HG03520 (cell line): ENCODE measurements around the gene ZNF146.
"Not testable (repeated sequence)": the region's sequence is repeated elsewhere in the genome, so short reads cannot be mapped to it uniquely, and the experiment has no call there.

Experiments
- ATAC-seq: cut with Tn5 transposase; IDR thresholded peaks from one replicate; pipeline ENCODE4 v1.9.1; 2021; ENCODE audit warnings: mild to moderate bottlenecking, moderate library complexity; ENCODE audit not compliant: unreplicated experiment

The ZNF146 gene

DNA sequence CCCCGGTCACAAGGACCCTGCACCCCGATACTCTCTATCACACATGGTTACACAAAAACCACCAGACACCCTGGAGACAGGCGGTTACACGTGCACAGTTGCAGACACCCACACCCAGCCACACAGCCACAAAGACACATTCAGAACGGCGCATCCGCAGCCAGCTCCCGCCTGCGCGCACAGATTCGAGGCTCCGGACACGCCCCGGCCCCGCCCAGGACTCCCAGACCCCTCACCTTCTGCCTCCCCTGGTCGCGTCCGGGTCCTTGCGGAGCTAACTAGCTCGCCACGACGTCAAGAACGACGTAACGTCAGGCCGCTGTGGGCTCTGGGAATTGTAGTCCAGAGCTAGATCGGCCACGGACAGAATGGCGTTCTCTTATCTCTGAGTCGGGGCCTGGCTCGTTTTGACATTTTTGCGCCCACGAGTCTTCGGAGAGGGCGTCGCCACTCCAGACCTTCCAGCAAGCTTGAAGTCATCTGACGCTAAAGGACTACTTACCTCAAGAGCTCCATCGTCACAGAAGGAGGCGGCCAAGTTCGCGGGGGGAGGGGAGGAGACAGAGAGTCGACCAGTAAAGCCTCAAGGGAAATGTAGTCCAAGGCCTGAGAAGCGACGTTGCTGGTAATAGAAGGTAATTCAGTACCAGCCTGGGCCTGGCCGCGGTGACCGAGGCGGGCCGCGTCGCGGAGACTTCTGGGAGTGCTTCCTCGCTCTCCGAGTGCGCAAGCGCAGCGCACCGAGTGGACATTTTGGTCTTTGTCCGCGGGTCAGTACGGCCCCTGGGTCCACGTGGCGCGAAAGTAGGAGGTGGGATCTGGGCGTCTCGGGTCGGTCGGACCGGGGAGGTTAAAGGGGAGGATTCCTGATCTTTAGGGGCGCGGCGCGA, at the start of gene ZNF146, which contains the start of gene ZNF565:
TSS of gene ZNF146 (plus strand) at position 721 of the 890 bp plus-strand sequence. CDS start 21,335 bp downstream, outside the sequence.
TSS of gene ZNF565 (minus strand) at position 280 of the 890 bp plus-strand sequence. CDS start 12,680 bp downstream, outside the sequence.
- peak; percentile 84 for ATAC-seq

DNA sequence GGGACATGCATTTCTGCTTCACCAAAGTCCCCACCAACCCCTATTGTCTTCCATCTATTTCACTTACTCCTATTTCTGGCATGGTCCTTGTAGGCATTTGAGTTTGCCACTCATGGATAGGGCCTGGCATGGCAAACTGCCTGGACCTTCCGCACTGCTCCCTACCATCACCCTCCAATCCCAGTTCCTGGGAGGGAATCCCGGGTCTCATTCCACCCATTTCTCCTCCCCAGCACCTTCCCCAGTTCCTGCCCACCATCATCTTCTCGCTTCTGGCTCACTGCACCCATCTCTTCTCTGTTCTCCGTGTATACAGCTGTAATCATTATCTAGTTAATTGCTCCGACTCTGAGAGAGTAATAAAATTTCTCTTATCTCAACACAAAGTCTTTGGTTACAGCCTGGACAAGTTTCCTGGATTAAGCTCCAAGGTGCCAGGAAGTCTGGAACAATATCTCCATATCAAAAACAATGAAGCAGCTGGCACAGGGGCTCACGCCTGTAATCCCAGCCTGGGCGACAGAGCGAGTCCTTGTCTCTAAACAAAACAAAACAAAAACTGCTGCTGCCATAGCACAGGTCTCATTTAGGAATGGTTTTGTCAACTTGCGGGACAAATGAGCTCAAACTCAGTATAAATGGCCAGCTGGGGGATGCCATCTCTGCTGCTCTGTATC, 45.7 kb upstream of the ZNF146 start:
- no peak for ATAC-seq

DNA sequence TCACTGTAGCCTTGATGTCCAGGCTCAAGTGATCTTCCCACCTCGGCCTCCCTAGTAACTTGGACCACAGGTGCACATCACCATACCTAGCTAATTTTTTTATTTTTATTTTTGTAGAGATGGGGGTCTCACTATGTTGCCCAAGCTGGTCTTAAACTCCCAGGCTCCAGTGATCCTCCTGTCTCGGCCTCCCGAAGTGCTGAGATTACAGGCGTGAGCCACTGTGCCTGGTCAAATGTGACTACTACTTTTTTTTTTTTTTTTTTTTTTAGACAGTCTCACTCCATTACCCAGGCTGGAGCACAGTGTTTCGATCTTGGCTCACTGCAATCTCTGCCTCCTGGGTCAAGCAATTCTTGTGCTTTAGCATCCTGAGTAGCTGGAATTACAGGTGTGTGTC, 42.1 kb upstream of the ZNF146 start:
- no peak for ATAC-seq

DNA sequence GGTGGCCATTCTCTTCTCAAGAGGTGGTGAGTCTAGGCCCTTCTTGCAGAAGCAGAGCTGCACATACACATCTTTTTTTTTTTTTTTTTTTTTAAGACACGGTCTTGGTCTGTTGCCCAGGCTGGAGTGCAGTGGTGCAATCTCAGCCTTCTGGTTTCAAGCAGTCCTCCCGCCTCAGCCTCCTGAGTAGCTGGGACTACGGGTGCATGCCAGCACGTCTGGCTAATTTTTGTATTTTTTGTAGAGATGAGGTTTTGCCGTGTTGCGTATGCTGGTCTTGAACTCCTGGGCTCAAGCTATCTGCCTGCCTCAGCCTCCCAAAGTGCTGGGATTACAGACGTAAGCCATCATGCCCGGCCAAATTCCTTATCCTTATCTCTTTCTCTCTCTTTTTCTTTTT, 41.1 kb upstream of the ZNF146 start:
- not testable (repeated sequence) for ATAC-seq

DNA sequence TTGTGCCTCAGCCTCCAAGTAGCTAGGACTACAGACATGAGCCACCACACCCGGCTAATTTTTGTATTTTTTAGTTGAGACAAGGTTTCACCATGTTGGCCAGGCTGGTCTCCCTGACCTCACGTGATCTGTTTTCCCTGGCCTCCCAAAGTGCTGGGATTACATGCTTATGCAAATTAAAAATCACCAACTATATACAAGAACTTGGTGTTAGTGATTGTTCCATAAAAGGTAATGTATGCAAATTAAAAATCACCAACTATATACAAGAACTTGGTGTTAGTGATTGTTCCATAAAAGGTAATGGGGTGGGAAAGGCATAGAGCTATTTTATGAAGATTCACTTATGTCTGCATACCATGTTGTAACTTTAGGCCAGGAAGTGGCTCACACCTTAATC, 35.8 kb upstream of the ZNF146 start:
- not testable (repeated sequence) for ATAC-seq

DNA sequence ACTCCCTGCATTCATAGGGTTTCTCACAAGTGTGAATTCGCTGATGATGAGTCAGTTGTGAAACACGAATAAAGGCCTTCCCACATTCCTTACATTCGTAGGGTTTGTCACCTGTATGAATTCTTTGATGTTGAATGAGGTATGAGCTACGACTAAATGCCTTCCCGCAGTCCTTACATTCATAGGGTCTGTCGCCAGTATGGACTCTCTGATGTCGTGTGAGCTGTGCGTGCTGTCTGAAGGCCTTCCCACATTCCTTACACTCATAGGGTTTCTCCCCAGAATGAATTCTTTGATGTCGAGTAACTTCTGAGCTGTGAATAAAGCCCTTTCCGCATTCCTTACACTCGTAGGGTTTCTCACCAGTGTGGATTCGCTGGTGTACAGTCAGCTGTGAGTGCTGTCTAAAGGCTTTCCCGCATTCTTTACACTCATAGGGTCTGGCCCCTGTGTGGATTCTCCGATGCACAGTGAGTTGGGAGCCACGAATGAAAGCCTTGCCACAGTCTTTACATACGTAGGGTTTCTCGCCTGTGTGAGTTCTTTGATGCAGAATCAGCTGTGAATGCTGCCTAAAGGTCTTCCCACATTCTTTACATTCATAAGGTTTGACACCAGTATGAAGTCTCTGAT, 32.2 kb upstream of the ZNF146 start:
- no peak for ATAC-seq

DNA sequence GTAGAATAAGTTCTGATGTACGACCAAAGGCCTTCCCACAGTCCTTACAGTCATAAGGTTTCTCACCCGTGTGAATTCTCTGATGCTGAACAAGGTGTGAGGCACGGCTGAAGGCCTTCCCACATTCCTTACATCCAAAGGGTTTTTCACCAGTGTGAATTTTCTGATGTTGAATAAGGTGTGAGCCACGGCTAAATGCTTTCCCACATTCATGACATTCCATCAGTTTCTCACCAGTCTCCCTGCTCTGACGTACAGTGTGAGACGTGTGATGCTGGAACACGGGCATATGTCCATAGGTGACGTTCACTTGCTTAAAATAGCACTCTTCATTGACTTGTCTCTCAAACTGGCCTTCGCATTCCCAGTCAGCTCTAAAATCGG, 31.7 kb upstream of the ZNF146 start:
- no peak for ATAC-seq

DNA sequence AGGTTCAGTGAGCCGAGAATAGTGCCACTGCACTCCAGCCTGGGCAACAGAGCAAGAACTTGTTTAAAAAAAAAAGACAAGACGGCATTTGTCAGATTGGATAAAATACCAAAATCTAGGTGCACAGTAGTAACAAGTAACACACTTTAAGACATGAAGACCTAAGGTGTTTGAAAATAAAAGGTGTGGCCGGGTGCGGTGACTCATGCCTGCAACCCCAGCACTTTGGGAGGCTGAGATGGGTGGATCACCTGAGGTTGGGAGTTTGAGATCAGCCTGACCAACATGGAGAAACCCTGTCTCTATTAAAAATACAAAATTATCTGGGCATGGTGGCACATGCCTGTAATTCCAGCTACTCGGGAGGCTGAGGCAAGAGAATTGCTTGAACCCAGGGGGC, 28.2 kb upstream of the ZNF146 start:
- ATAC-seq: not testable (repeated sequence)

DNA sequence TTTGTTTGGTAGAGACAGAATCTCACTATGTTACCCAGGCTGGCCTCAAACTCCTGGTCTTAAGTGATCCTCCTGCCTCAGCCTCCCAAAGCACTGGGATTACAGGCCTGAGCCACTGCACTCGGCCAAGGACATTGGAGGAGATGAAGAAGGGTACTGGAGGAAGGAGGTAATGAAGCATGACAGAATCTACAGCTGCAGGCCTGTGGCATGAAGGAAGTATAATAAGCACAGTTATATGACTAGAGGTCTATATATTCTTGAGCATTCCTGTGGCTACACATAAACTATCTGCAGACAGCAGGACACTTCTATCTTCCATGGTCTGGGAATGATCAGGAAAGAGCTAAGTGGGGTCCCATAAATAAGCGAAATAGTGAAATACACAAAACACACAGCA, 18.7 kb upstream of the ZNF146 start:
- no peak for ATAC-seq

DNA sequence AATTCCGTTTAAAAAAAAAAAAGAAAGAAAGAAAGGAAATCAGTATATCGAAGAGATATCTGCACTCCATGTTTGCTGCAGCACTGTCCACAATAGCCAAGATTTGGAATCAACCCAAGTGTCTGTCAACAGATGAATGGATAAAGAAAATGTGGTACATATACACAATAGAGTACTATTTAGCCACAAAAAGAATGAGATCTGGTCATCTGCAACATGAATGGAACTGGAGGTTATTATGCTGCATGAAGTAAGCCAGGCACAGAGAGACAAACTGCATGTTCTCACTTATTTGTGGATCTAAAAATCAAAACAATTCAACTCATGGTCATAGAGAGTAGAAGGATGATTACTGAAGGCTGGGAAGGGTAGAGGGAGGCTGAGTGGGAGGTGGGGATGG, 16.8 kb upstream of the ZNF146 start:
- no peak for ATAC-seq

DNA sequence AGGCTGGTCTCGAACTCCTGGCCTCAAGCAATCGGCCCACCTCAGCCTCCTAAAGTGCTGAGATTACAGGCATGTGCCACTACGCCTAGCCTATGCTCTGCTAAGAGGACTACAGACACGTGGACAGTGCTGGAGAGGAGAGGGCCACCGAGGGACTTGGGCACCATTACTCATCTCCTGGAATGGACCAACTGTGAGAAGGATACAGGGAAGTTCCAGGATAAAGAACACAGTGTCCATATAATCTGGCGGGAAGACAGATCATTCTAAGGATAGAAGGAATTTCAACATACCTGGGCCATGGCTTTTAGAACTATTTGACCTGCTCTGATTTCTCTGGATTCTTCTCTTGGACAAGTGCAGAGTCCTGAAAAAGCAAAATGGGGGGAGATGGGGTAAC, 13.2 kb upstream of the ZNF146 start:
- no peak for ATAC-seq

DNA sequence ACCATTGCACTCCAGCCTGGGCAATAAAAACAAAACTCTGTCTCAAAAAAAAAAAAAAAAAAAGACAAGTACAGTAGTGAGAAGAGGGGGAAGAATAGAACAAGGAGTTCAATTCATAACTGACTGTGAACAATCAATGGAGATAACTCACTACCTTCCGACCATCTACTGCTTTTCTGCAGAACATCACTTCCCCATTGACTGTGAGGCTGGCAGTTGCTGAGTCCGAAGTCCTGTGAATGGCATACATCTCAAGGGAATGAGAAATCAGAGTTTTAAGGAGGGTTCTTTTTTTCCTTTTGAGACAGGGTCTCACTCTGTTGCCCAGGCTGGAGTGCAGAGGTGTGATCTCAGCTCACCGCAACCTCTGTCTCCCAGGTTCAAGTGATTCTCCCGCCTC, 11.6 kb upstream of the ZNF146 start:
- no peak for ATAC-seq

DNA sequence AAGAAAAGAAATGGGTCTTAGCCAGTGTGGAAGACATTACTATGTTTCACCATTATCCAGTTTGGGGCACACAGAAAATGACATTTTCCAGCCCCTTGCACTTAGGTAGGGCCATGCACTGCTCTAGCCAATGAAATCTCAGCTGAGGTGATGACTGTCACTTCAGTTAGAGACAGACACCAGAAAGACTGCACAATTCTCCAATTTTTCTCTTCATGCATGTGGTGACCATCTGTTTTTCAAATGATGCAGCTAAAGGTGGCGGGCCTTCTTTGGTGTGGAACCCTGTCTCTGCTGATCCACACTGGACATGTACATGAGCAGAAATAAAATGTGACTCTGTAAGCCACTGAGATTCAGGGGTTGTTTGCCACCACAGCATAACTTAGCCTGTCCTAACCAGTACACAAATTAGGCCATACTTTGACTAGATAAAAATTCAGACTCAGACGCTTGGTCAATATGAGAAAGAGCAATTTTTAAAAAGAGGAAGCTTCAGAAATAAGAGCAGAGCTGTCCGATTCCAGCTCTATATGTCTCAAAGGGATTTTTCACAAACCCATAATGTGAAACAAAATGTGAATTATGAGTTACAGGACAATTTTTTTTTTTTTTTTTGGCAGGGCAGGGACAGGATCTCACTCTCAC, 7.2 kb upstream of the ZNF146 start:
- ATAC-seq: no peak

DNA sequence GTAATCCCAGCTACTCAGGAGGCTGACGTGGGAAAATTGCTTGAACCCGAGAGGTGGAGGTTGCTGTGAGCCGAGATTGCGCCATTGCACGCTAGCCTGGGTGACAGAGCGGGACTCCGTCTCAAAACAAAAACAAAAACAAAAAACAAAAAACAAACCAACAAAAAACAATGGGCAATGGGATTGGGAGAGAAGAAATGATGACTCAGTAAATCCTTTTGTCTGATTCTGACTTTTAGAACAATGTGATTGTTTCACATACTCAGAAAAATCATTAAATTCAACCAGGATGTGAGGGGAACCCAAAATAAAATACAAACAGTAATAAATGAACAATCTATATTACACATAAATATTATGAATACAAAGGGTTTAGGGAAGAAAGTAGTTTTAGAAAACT, 5.5 kb upstream of the ZNF146 start:
- no peak for ATAC-seq

DNA sequence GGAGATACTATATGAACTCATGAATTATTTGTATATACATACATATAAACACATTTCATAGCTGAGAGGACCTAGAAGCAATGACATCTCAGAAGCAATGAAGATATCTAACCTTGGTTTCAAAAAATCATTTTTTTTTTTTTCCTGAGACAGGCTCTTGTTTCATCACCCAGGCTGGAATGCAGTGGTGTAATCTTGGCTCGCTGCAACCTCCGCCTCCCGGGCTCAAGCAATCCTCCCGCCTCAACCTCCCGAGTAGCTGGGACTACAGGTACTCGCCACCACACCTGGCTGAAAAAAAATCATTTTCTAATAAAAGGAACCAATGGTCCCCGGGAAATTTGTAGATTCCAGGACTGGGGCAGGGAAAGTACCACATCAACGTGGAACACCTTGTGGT, 4.4 kb upstream of the ZNF146 start:
- no peak for ATAC-seq

DNA sequence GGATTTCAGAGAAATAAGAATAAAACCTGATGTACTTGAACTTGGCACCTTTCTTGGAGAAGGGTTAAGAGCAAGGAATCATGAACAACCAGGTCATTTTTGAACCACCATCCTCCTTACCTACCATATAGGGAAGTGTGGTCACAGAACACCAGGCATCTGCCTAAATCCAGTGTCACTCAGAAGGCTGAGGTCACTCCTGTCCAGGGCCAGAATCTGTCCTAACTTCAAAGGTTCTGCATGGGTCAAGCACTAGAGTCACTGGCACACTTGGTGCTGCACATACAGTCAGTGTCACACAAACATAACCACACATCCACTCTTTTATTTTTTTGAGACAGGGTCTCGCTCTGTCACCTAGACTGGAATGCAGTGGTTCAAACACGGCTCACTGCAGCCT, 2.0 kb upstream of the ZNF146 start:
- no peak for ATAC-seq

DNA sequence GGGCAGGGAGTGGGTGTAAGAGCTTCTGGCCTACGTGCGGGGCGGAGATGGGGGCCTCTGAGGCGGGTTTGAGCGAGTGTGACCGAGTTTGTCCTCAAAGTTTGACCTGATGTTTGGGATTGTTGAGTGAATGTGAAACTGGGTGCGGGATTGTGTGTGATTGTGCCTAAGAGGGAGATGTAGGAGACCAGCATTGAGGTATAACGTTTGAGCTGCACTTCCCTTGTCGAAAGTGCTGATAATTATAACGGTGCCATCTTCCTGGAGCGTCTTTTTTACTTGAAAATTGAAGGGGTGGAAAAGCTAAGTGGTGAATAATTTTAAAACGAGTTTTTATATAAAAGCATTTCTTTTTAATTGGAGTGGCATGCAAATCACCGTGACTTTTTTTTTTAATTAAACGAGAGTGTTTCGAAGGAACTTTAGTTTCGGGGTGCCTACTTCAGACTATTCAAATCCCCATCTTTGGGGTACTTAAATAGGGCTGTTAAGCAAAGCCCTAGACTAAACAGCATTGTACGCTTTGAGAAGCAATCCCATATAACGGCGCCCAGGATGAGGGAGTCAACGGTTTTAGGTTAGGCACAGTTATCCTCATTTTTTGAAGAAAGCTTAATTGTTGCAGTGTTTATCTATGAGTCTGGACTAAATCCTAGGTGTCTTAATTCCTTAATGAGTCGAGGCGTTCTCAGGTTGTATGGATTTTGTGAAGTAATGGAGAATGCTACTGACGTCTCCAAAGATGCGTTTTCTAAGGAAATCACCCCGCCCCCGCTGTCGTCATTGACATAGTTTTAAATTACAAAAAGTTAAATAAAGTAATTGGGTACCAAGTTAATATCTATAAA, 594 bp downstream of the ZNF146 start:
- no peak for ATAC-seq

DNA sequence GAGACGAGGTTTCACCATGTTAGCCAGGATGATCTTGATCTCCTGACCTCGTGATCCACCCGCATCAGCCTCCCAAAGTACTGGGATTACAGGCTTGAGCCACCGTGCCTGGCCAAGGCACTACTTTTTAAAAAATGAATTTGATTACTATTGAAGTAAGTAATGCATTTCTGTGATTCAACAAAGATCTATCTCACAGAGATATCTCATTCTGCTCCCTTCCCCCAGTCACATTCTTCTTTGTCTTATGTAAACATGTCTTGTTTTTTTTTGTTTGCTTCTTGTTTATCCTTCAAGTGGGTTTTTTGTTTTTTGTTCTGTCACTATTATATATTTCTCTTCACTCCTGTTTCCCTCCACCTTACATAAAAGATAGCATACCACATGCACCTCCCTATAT, 6.6 kb downstream of the ZNF146 start:
- no peak for ATAC-seq

DNA sequence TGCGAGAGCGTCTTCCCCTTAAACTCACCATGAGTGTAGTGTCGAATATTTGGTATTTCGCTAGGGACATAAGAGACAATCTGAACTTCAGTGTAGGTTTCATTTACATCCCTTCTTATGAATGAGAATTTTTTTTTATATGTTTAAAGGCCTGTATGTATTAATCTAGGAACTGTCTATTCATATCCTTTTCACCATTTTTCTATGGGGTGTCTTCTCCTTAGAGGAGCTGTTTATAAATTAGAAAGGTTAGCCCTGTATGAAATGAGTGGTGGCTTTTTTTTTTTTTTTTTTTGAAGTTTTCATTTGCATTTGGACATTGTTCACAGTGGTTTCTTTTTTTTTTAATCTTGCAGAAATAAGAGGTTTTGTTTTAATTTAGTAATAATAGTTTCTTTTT, 7.6 kb downstream of the ZNF146 start:
- no peak for ATAC-seq

DNA sequence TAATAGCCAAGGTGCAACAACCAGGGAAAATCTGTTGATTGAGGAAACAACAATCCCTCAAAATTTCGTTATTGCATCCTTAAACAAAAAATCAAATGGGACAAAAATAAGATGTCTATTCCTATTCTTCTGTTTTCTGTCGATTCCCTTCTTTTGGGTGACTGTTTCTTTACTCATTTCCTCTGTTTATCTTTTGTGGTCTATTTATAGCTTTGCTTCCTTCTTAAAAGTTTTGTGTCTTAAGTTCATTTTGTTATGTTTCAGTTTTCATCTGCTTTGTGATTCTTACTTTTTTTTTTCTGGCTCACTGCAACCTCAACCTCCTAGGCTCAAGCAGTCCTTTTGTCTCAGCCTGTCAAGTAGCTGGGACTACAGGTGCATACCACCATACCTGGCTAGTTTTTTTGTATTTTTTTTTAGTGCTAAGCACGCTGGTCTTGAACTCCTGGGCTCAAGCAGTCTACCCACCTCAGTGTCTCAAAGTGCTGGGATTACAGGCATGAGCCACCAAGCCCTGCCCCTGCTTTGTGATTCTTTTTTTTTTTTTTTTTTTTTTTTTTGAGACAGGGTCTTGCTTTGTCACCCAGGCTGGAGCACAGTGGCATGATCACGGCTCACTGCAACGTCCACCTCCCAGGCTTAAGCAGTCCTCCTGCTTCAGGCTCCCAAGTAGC, 10.4 kb downstream of the ZNF146 start:
- ATAC-seq: no peak
